ENCODE measurements around the gene RIOK3. TPM values are rescaled to one million over a fixed set of nuclear protein-coding genes. Genes with fewer than 3 reads are reported as not detected.

RIOK3 gene
- total RNA-seq, 1 experiment from 2014 or later: 42.5 TPM

DNA sequence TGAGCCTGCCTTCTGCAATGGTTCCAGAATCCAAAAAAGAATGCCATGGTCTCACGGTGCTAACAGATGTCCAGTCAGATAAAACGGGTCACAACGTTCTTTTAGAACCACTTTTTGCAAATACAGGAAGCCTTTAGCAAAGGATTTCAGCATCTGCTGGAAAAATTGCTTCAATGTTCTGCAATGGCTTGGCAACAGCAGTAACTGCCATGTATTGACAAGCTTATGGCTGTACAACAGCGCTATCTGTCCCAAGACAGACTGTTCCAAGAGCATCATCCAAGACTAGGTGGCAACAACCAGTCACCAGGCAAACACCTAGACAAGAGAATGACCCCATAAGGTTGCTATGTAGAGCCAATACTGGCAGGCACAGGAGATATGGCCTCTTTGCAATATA is 37.6 kb upstream of the RIOK3 start:
- Histone ChIP-seq H3K4me3 (replicated peaks in 1 of 2; ENCODE audit: low read depth in 1 of 2, low read length in 2 of 2) (no peak overlapping the region), H3K9me2 (ENCODE audit: insufficient read depth) (no peaks in the 10 kb centered on the region), H4K20me1 (ENCODE audit: insufficient read depth) (no peaks in the 10 kb centered on the region), H3K4me1 (ENCODE audit: control insufficient read depth in 1 of 2, insufficient read depth in 2 of 2, low read length in 2 of 2) (no peaks in the 10 kb centered on the region), H3K9ac (ENCODE audit: low read length) (no peak overlapping the region), H2AFZ (ENCODE audit: low read depth, low read length, poor library complexity, severe bottlenecking) (no peak overlapping the region), H3K9me3 (ENCODE audit: control insufficient read depth in 1 of 2, insufficient read depth in 1 of 2, low read depth in 1 of 2, low read length in 2 of 2) (no peaks in the 10 kb centered on the region), H3K27ac (ENCODE audit: low read depth, low read length) (no peak overlapping the region), H3K4me2 (ENCODE audit: low read length) (no peak overlapping the region), H3K27me3 (ENCODE audit: insufficient read depth, low read length) (no peaks in the 10 kb centered on the region), H3K36me3 (ENCODE audit: control insufficient read depth in 1 of 2, insufficient read depth in 2 of 2, low read length in 2 of 2) (no peaks in the 10 kb centered on the region), H3K79me2 (ENCODE audit: insufficient read depth, low read length) (no peaks in the 10 kb centered on the region)
- no peak for ATAC-seq
- DNase-seq (ENCODE audit: low read depth, low spot score): no peak
- ChIA-PET RAD21 (ENCODE audit: low non-redundant PET in 1 of 2, low total read pairs in 2 of 2, uncharacterized antibody in 2 of 2, unreplicated experiment in 2 of 2) (no interaction called here), CTCF (no interaction called here), POLR2A (no interaction called here)
- TF ChIP-seq ZBTB33 (IDR thresholded peaks at IDR 0.05; ENCODE audit: extremely low read depth, insufficient replicate concordance, low read length) (no peak), POLR2AphosphoS5 (IDR thresholded peaks at IDR 0.05; ENCODE audit: low read depth, low read length) (no peak), ZNF274 (IDR thresholded peaks at IDR 0.05; ENCODE audit: low read depth, low read length) (no peak)
- BruUV-seq (replicated peaks): no TSS peak
- intact Hi-C loops (cut with micrococcal nuclease): no loop called here

- CTCF ChIA-PET: interaction anchor here (1.5 kb wide), 1 partner anchor 385 kb away, joined by 3 read pairs; no protein-coding TSS in a partner anchor
- Histone ChIP-seq H3K79me2 (ENCODE audit: insufficient read depth, low read length) (no peaks in the 10 kb centered on the region), H3K36me3 (ENCODE audit: control insufficient read depth in 1 of 2, insufficient read depth in 2 of 2, low read length in 2 of 2) (no peaks in the 10 kb centered on the region), H2AFZ (ENCODE audit: low read depth, low read length, poor library complexity, severe bottlenecking) (no peak overlapping the region), H3K9me2 (ENCODE audit: insufficient read depth) (no peaks in the 10 kb centered on the region), H3K4me2 (ENCODE audit: low read length) (no peak overlapping the region), H3K4me1 (ENCODE audit: control insufficient read depth in 1 of 2, insufficient read depth in 2 of 2, low read length in 2 of 2) (no peaks in the 10 kb centered on the region), H4K20me1 (ENCODE audit: insufficient read depth) (no peaks in the 10 kb centered on the region), H3K9ac (ENCODE audit: low read length) (no peak overlapping the region), H3K27ac (ENCODE audit: low read depth, low read length) (no peak overlapping the region), H3K9me3 (ENCODE audit: control insufficient read depth in 1 of 2, insufficient read depth in 1 of 2, low read depth in 1 of 2, low read length in 2 of 2) (no peaks in the 10 kb centered on the region), H3K4me3 (replicated peaks in 1 of 2; ENCODE audit: low read depth in 1 of 2, low read length in 2 of 2) (no peak overlapping the region), H3K27me3 (ENCODE audit: insufficient read depth, low read length) (no peaks in the 10 kb centered on the region)
- no peak for DNase-seq (ENCODE audit: low read depth, low spot score)
- BruUV-seq (replicated peaks): no TSS peak
- no peak for TF ChIP-seq EGR1 (IDR thresholded peaks at IDR 0.05; ENCODE audit: low read depth)
- no peak for TF ChIP-seq ATF3 (IDR thresholded peaks at IDR 0.05)
- no peak for TF ChIP-seq CEBPB (IDR thresholded peaks at IDR 0.05; ENCODE audit: low read depth)
- TF ChIP-seq, protein P1, sequence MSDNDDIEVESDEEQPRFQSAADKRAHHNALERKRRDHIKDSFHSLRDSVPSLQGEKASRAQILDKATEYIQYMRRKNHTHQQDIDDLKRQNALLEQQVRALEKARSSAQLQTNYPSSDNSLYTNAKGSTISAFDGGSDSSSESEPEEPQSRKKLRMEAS (IDR thresholded peaks at IDR 0.05): no peak
- no peak for TF ChIP-seq FOSL1 (IDR thresholded peaks at IDR 0.05; ENCODE audit: low read depth)
- no peak for TF ChIP-seq SRF (IDR thresholded peaks at IDR 0.05; ENCODE audit: low read depth)
- TF ChIP-seq ELF1 (IDR thresholded peaks at IDR 0.05; ENCODE audit: borderline replicate concordance, low read depth): no peak
- TF ChIP-seq JUND (IDR thresholded peaks at IDR 0.05): no peak
- TF ChIP-seq TCF7L2 (IDR thresholded peaks at IDR 0.05; ENCODE audit: borderline replicate concordance, extremely low read depth, insufficient read depth, insufficient read length): no peak
- TF ChIP-seq CBX3 (IDR thresholded peaks at IDR 0.05; ENCODE audit: low read depth): no peak
- no peak for TF ChIP-seq SP1 (IDR thresholded peaks at IDR 0.05; ENCODE audit: low read depth)
- intact Hi-C loops (cut with micrococcal nuclease): no loop called here
- no peak for ATAC-seq
- POLR2A ChIA-PET: no interaction called here
- RAD21 ChIA-PET (ENCODE audit: low non-redundant PET in 1 of 2, low total read pairs in 2 of 2, uncharacterized antibody in 2 of 2, unreplicated experiment in 2 of 2): no interaction called here
Measured at GRCh38 chr18:23416298-23416697, 36.8 kb upstream of the RIOK3 start.

Data from HCT116 (cell line).